Neural progenitor cell (in vitro differentiated cells): ENCODE results near the gene H3-3A.

Experiments used
- CTCF ChIP-seq: fragments of 200-600 bp; sonication (generic); IDR thresholded peaks from 2 replicates; pipeline ENCODE4 v1.5.1; 2017; ENCODE audit warnings: antibody characterized with exemption, mild to moderate bottlenecking
- EZH2 ChIP-seq: fragments of 200-600 bp; sonication (generic); IDR thresholded peaks from 2 replicates; pipeline ENCODE4 v1.6.1; 2017; ENCODE audit warnings: antibody characterized with exemption, mild to moderate bottlenecking, moderate library complexity
- EZH2phosphoT487 ChIP-seq: fragments of 200-600 bp; sonication (generic); IDR thresholded peaks from 2 replicates; pipeline ENCODE4 v1.6.1; 2017; ENCODE audit warnings: antibody characterized with exemption

GRCh38 chr1:226097866-226098625, 35.5 kb downstream of the H3-3A start:
- TF ChIP-seq CTCF (no peak), EZH2 (no peak), EZH2phosphoT487 (no peak)
